ENCODE measurements around the gene TM4SF4. TPM values are rescaled to one million over a fixed set of nuclear protein-coding genes. Genes with fewer than 3 reads are reported as not detected.

Gene TM4SF4
- total and polyA plus RNA-seq, 2 donors (not counting 1 experiment from before 2014, with no cell fraction given) = not detected

DNA sequence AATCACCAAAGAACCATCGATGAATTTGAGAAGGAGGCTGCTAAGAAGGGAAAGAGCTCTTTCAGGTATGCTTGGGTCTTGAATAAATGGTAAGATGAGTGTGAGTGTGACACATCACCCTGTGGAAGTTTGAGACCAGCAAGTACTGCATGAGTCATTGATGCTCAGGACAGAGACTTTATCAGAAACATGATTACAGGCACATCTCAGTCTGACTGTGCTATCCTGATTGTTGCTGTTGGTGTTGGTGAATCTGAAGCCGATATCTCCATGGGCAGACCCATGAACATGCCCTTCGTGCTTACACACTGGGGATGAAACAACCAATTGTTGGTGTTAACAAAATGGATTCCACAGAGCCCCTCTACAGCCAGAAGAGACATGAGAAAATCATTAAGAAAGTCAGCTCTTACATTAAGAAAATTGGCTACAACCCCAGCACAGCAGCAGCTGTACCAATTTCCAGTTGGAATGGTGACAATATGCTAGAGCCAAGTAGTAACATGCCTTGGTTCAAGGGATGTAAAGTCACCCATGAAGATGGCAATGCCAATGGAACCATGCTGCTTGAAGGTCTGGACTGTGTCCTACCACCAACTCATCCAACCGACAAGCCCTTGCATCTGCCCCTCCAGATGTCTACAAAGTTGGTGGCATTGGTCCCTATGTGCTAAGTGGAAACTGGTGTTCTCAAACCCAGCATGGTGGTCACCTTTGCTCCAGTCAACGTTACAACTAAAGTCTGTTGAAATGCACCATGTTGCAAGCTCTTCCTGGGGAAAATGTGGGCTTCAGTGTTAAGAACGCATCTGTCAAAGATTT is 20.5 kb downstream of the TM4SF4 start:
- H3K27me3 Mint-ChIP-seq = peaks cover 28% of the 10 kb centered on the region
- H3K4me1 Mint-ChIP-seq = no peaks in the 10 kb centered on the region
- Histone ChIP-seq H3K36me3 (replicated peaks in 1 of 2; ENCODE audit: control extremely low read depth in 1 of 2, control insufficient read depth in 1 of 2, extremely low read depth in 1 of 2, insufficient read depth in 2 of 2, low read length in 1 of 2) (no peaks in the 10 kb centered on the region), H3K9ac (ENCODE audit: low read length) (no peak overlapping the region), H3K27me3 (replicated peaks in 1 of 4; ENCODE audit: control extremely low read depth in 1 of 4, control insufficient read depth in 3 of 4, insufficient read depth in 4 of 4, low read length in 3 of 4) (peaks cover 0 to 12% (median 3%) of the 10 kb centered on the region in 4 experiments), H2AFZ (ENCODE audit: insufficient read depth, low read depth, low read length, poor library complexity, severe bottlenecking) (no peak overlapping the region), H3K9me3 (ENCODE audit: control extremely low read depth in 1 of 3, control insufficient read depth in 2 of 3, insufficient read depth in 1 of 3, low read length in 2 of 3) (peaks cover 0 to 2% (median 0%) of the 10 kb centered on the region in 3 donors), H3K27ac (ENCODE audit: low read length in 2 of 2) (no peak overlapping the region), H3K79me2 (ENCODE audit: control insufficient read depth, insufficient read depth, low read length) (no peaks in the 10 kb centered on the region), H3K4me2 (replicated peaks; ENCODE audit: low read depth, low read length, poor library complexity, severe bottlenecking) (no peak overlapping the region), H3K4me3 (ENCODE audit: control extremely low read depth in 1 of 5, extremely low read depth in 1 of 5, insufficient read depth in 1 of 5, low read depth in 2 of 5, low read length in 4 of 5) (no peak overlapping the region), H3K4me1 (ENCODE audit: control insufficient read depth in 2 of 2, insufficient read depth in 2 of 2, low read length in 2 of 2) (no peaks in the 10 kb centered on the region), H4K20me1 (ENCODE audit: control insufficient read depth, insufficient read depth, low read length, poor library complexity, severe bottlenecking) (no peaks in the 10 kb centered on the region)
- 100% methylated on average over 3 of the region's 6 CpGs for WGBS (ENCODE audit: insufficient coverage)
- ChIA-PET POLR2A (no interaction called here), CTCF (interaction anchor here (0.6 kb wide), 1 partner anchor 692 kb away, joined by 4 read pairs; no protein-coding TSS in a partner anchor)
- ATAC-seq (ENCODE audit: low read depth) = no peak
- intact Hi-C loops (cut with micrococcal nuclease) = no loop called here
- no peak overlapping the region for H3K27ac Mint-ChIP-seq
- H3K9me3 Mint-ChIP-seq (ENCODE audit: insufficient read depth) = no peaks in the 10 kb centered on the region
- no peak for DNase-seq
- H3K4me3 Mint-ChIP-seq = no peak overlapping the region
- no peak for TF ChIP-seq EZH2 (IDR thresholded peaks at IDR 0.05; ENCODE audit: borderline replicate concordance, insufficient read depth, low read depth, low read length, poor library complexity, severe bottlenecking)
- no peak for TF ChIP-seq CTCF (IDR thresholded peaks at IDR 0.05)

GRCh38 chr3:149495581-149496125 is 21.2 kb downstream of the TM4SF4 start:
- Histone ChIP-seq H3K9me3 (ENCODE audit: control extremely low read depth in 1 of 3, control insufficient read depth in 2 of 3, insufficient read depth in 1 of 3, low read length in 2 of 3) (no peaks in the 10 kb centered on the region), H3K4me2 (replicated peaks; ENCODE audit: low read depth, low read length, poor library complexity, severe bottlenecking) (no peak overlapping the region), H3K4me1 (ENCODE audit: control insufficient read depth in 2 of 2, insufficient read depth in 2 of 2, low read length in 2 of 2) (no peaks in the 10 kb centered on the region), H3K4me3 (ENCODE audit: control extremely low read depth in 1 of 5, extremely low read depth in 1 of 5, insufficient read depth in 1 of 5, low read depth in 2 of 5, low read length in 4 of 5) (no peak overlapping the region), H3K79me2 (ENCODE audit: control insufficient read depth, insufficient read depth, low read length) (no peaks in the 10 kb centered on the region), H3K27me3 (replicated peaks in 1 of 4; ENCODE audit: control extremely low read depth in 1 of 4, control insufficient read depth in 3 of 4, insufficient read depth in 4 of 4, low read length in 3 of 4) (peaks cover 0 to 12% (median 3%) of the 10 kb centered on the region in 4 experiments), H3K27ac (ENCODE audit: low read length in 2 of 2) (no peak overlapping the region), H3K36me3 (replicated peaks in 1 of 2; ENCODE audit: control extremely low read depth in 1 of 2, control insufficient read depth in 1 of 2, extremely low read depth in 1 of 2, insufficient read depth in 2 of 2, low read length in 1 of 2) (no peaks in the 10 kb centered on the region), H2AFZ (ENCODE audit: insufficient read depth, low read depth, low read length, poor library complexity, severe bottlenecking) (no peak overlapping the region), H3K9ac (ENCODE audit: low read length) (no peak overlapping the region), H4K20me1 (ENCODE audit: control insufficient read depth, insufficient read depth, low read length, poor library complexity, severe bottlenecking) (no peaks in the 10 kb centered on the region)
- Mint-ChIP-seq H3K27ac (no peak overlapping the region), H3K4me3 (no peak overlapping the region), H3K27me3 (peaks cover 22% of the 10 kb centered on the region), H3K9me3 (ENCODE audit: insufficient read depth) (no peaks in the 10 kb centered on the region), H3K4me1 (no peaks in the 10 kb centered on the region)
- POLR2A ChIA-PET = no interaction called here
- DNase-seq (no peak), ATAC-seq (ENCODE audit: low read depth) (no peak)
- intact Hi-C loops (cut with micrococcal nuclease) = no loop called here
- 50% methylated on average over 2 of the region's 6 CpGs for WGBS (ENCODE audit: insufficient coverage)
- CTCF ChIA-PET = no interaction called here
- no peak for TF ChIP-seq CTCF (IDR thresholded peaks at IDR 0.05)
- TF ChIP-seq EZH2 (IDR thresholded peaks at IDR 0.05; ENCODE audit: borderline replicate concordance, insufficient read depth, low read depth, low read length, poor library complexity, severe bottlenecking) = no peak

Measured in B cell (primary cell).